NCI-H774 (cell line): ENCODE data around the gene GDF10.

Experiments
- DNase-seq: peaks from one replicate; lab custom pipeline; 2025; lab: John Stamatoyannopoulos, UW

GDF10 gene

GRCh38 chr10:47294501-47294900 is 5.5 kb upstream of the GDF10 start:
- no peak for DNase-seq

- DNase-seq, result no peak
These were observed 4.6 kb upstream of the GDF10 start for GRCh38 chr10:47295411-47295810.

- no peak for DNase-seq
These were observed 3.7 kb upstream of the GDF10 start for GRCh38 chr10:47296156-47296894.

- DNase-seq, result no peak
These were observed 3.1 kb upstream of the GDF10 start for GRCh38 chr10:47296941-47297340.

GRCh38 chr10:47297866-47298540 is 2.0 kb upstream of the GDF10 start:
- no peak for DNase-seq

- no peak for DNase-seq
These were observed 1.3 kb upstream of the GDF10 start for GRCh38 chr10:47298715-47299114.

- no peak for DNase-seq
These were observed 483 bp downstream of the GDF10 start for GRCh38 chr10:47300429-47300931.

- DNase-seq, result no peak
These were observed 1.8 kb downstream of the GDF10 start for GRCh38 chr10:47301833-47302232.

- no peak for DNase-seq
These were observed 3.1 kb downstream of the GDF10 start for GRCh38 chr10:47303105-47303504.

GRCh38 chr10:47303866-47304265 is 3.9 kb downstream of the GDF10 start:
- no peak for DNase-seq

GRCh38 chr10:47305566-47305965 is 5.6 kb downstream of the GDF10 start:
- no peak for DNase-seq

GRCh38 chr10:47306387-47307210 is 6.6 kb downstream of the GDF10 start:
- DNase-seq, result no peak

- no peak for DNase-seq
These were observed 7.4 kb downstream of the GDF10 start for GRCh38 chr10:47307381-47307780.

GRCh38 chr10:47308775-47309174 is 8.8 kb downstream of the GDF10 start:
- DNase-seq, result no peak

GRCh38 chr10:47309408-47310089 is 9.6 kb downstream of the GDF10 start:
- DNase-seq, result no peak

- DNase-seq, result no peak
These were observed 10.1 kb downstream of the GDF10 start for GRCh38 chr10:47310090-47310505.

GRCh38 chr10:47311193-47311931 is 11.4 kb downstream of the GDF10 start:
- DNase-seq, result peak; percentile 5

- peak; percentile 39 for DNase-seq
These were observed 12.1 kb downstream of the GDF10 start for GRCh38 chr10:47311932-47312662.

- no peak for DNase-seq
These were observed 12.6 kb downstream of the GDF10 start for GRCh38 chr10:47312663-47312995.

- no peak for DNase-seq
These were observed 14.5 kb downstream of the GDF10 start for GRCh38 chr10:47314416-47314970.
